GM10266 (cell line): ENCODE results near the gene G6PC2.
A peak's percentile ranks its signal among the peaks of the same experiment; 100 is the strongest.

Experiments
- DNase-seq: peaks from one replicate; pipeline ENCODE4 v3.0.0; 2012; ENCODE audit errors: extremely low spot score
- TF ChIP-seq, protein P1 (sequence below): IDR thresholded peaks from 2 replicates; pipeline ENCODE4 v1.5.1; 2012; ENCODE audit warnings: mild to moderate bottlenecking, low read depth; ENCODE audit not compliant: control insufficient read depth, insufficient read depth; ENCODE audit errors: missing control alignments

G6PC2 gene

GRCh38 chr2:168912466-168912865 lies 11.4 kb downstream of the G6PC2 start:
- TF ChIP-seq, protein P1, sequence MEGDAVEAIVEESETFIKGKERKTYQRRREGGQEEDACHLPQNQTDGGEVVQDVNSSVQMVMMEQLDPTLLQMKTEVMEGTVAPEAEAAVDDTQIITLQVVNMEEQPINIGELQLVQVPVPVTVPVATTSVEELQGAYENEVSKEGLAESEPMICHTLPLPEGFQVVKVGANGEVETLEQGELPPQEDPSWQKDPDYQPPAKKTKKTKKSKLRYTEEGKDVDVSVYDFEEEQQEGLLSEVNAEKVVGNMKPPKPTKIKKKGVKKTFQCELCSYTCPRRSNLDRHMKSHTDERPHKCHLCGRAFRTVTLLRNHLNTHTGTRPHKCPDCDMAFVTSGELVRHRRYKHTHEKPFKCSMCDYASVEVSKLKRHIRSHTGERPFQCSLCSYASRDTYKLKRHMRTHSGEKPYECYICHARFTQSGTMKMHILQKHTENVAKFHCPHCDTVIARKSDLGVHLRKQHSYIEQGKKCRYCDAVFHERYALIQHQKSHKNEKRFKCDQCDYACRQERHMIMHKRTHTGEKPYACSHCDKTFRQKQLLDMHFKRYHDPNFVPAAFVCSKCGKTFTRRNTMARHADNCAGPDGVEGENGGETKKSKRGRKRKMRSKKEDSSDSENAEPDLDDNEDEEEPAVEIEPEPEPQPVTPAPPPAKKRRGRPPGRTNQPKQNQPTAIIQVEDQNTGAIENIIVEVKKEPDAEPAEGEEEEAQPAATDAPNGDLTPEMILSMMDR: no peak
- DNase-seq: no peak

- no peak for DNase-seq
- TF ChIP-seq, protein P1: no peak
Measured at GRCh38 chr2:168912901-168913369, 11.8 kb downstream of the G6PC2 start.

DNA sequence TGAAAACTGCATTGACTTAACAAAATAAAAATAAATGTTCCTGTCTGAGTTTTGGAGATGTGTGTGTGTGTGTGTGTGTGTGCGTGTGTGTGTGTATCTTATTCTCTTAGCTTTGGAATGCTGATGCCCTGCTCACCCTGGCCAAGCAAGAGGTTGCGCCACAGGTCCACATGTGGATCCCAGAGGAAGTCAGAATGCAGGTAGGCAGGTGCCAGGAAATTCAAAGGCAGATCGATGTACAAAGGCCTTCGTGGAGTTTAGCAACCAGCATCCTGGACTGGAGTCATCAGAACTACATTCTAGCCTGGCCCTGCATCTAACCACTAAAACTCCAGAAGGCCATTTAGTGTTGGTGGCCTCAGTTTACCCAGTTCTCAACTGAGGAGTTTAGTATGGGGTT lies 12.4 kb downstream of the G6PC2 start:
- no peak for DNase-seq
- TF ChIP-seq, protein P1: no peak

- no peak for DNase-seq
- TF ChIP-seq, protein P1: no peak
Measured at GRCh38 chr2:168915441-168916330, 14.6 kb downstream of the G6PC2 start.

- no peak for DNase-seq
- TF ChIP-seq, protein P1: no peak
Measured at GRCh38 chr2:168916331-168916675, 15.2 kb downstream of the G6PC2 start.

- DNase-seq: peak; percentile 27
- TF ChIP-seq, protein P1: peak; percentile 55
Measured at GRCh38 chr2:168920504-168921157, 19.5 kb downstream of the G6PC2 start.

- DNase-seq: no peak
- TF ChIP-seq, protein P1: no peak
Measured at GRCh38 chr2:168926621-168927386, 25.7 kb downstream of the G6PC2 start.
